NCI-H2029 treated with DMSO at 0.1 percent for 48 hours (cell line): Measurements from ENCODE around the gene ATP8A1.
"Not testable (repeated sequence)": the region's sequence is repeated elsewhere in the genome, so short reads cannot be mapped to it uniquely, and the experiment has no call there.

ENCODE experiments used
- DNase-seq: peaks from one replicate; lab custom pipeline; 2025; lab: John Stamatoyannopoulos, UW

ATP8A1 gene

GRCh38 chr4:42501624-42502401, 155.1 kb downstream of the ATP8A1 start:
- no peak for DNase-seq

GRCh38 chr4:42498040-42498439, 158.9 kb downstream of the ATP8A1 start:
- DNase-seq = no peak

DNA sequence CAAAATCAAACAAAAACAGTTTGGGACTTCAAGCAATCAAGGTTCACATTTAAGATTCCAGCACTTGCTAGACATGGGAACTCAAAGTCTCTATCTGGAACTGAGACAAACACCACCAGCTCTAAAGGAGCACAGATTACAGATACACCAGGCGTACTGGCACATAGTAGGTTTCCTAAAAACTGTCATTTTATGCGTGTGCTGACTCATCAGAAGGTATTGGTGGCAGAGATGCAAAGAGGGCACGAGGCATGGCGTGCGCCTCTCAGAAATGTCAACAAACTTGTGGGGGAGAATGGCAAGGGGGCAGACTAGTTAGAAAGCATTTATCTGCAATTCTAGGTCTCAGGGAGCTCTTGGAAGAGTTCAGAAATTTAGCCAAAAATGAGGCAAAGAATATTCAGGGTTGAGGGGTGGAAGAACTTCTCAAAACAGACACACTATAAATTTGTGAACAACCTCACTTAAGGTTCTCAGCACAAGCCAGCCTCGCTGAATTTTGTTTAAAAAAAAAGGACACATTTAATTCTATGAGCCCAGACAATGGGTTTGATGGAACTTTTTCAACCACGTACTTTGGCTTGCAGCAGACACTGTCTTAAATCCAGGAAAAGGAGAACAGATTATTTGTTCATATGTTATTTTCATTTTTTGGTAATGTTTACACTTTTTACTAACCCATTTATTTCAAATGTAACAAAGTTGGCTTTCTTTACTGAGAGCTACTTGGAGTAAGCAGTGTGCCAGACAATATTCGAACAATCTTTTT, 159.6 kb downstream of the ATP8A1 start:
- no peak for DNase-seq

GRCh38 chr4:42492962-42493361, 163.9 kb downstream of the ATP8A1 start:
- DNase-seq = no peak

DNA sequence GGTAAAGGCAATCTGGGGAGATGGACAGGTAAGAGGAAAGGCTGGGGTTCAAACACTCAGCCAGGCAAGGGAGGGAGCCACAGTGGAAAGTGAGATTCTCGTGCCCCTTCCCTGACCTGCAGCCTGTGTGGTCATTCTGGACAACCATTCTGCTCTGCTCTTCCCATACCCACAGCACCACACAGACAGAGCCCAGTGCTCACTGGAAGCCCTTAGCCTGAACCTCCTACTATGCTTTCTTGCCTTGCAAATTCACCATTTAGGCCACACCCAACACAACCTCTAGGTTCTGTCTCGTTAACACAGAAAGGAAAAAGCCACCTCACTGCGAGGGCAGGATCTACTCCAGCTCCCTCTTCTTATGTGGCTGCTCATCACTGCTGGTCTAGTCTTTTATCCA, 166.9 kb downstream of the ATP8A1 start:
- DNase-seq = no peak

DNA sequence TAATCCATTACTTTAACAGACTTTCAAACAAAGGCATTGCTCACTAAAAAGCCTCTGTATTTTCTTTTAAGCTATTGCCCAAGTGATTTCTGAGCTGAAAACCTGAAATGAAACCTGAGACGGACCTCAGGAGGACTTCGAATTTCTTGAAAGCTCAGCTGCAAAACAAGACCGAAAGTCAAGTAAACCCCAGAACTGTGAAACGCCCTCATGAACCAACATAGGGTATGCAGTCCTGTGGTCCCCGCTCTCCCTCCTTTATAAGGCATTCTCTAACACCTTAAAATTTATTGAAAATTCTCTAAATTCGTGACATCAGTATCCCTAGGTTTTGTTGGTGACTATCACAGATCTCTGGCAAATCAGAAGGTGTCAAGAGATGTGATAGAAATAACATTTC, 167.8 kb downstream of the ATP8A1 start:
- no peak for DNase-seq

DNA sequence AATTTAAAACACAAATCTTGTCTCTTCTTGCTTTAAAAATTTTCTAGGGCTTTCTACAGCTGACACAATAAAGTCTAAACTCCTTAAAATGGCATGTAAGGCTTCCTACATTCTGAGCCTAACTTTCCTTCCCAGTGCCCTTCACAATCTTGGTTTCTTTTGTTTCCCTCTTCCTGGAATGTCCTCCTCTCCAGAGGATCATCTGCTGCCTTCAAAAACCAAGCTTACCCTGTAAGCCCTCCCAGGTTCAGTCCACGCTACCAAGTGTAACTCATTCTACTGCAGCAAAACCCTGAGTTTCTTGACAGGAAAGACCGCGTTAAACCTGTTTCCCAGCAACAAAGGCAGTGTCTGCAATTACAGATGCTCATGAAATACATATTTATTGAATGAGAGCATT, 168.4 kb downstream of the ATP8A1 start:
- no peak for DNase-seq

DNA sequence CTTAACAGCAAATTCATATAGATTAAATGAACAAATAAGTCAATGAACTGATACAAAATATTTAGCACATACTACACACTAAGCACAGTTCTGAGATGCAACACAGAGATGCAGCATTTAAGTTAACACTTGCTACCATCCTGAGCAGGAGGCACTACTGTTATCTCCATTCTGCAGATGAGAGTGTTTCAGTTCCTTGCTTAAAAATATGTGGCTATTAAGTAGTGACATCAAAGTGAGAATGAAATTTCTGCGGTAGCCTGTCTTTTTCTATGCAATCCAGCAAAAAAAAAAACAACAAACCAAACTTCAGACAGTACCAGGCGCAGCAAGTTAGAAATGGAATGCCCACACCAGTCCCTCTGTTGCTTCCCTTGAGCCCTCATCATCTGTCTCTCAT, 168.8 kb downstream of the ATP8A1 start:
- no peak for DNase-seq

GRCh38 chr4:42487230-42487629, 169.7 kb downstream of the ATP8A1 start:
- DNase-seq = no peak

DNA sequence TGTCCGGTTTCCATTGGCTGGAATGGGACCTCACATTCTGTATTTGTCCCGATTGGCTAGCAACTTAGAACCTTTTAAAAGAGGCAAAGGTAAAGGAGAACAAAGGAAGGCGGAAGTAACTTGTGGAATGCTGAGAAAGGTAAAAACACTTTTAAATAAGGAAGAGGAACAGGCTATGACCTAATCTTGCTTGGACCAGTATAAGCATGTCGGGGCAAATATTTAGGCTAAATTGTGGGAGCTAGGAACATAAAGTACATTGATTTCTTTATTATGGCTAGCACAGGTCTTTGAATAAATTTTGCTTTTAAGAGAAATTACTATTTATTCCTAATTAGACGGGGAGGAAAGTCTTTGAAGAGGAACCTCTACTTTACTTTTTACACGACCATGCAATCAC, 170.7 kb downstream of the ATP8A1 start:
- DNase-seq = not testable (repeated sequence)

- DNase-seq = no peak
Observed at GRCh38 chr4:42484630-42485029, 172.3 kb downstream of the ATP8A1 start.

DNA sequence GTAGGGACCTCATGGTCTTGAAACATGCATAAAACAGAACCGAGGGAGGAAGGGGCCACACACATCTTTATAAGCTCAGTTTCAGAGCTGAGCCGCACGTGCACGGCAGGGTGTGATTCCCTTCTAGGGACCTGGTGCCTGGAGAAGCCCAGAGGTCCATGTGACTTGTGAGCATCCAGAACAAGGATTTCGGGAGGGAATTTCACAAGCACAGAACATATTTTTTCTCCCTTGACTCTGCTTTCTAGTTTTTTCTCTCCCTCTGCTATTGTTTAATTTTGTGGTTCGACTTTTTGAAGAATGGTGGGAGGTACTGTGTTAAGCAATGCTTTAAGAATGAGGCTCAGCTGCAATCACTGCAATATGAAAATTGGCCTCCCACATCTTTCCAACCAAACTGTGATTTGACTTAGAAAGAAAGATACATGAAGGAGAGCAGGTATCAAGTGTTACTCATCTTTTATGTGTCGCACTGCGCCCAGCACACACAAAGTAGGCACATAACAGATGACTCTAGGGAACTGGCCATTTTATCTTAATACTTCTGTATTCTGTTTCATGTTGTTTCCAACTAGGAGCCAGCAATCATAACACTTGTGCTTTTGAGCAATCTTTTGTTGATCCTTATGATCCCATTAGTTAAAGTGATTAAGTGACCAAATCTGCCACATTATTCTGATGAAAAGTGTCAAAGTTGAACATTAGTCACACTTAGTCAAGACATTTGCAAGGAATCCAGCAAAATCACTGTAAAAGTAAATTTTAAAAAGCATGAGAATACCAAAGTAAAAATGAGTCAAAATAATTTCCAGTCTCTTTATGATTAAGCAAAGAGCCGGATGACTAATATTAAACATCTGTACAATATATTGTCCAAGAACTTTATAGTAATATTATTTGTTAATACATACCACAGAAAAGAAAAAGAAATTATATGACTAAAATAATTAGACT, 173.2 kb downstream of the ATP8A1 start:
- DNase-seq = no peak

GRCh38 chr4:42482516-42483327, 174.2 kb downstream of the ATP8A1 start:
- no peak for DNase-seq

DNA sequence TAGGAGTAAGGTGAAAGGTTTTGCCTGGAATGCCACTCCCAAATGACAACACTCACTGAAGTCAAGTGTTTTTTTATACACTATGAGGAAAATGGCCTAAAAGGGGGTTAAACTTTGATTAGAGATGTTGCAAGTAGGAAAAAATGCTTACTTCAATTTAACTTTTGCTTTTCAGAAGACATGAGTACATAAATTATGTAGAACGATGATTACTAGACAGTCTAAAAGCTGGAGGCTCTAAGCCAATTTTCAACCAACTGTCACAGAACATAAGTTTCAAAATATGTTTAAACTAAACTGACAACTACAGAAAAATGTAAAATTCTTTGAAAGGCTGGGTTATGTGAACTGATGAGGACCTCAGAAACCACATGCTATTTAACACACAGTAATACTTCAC, 176.2 kb downstream of the ATP8A1 start:
- no peak for DNase-seq

DNA sequence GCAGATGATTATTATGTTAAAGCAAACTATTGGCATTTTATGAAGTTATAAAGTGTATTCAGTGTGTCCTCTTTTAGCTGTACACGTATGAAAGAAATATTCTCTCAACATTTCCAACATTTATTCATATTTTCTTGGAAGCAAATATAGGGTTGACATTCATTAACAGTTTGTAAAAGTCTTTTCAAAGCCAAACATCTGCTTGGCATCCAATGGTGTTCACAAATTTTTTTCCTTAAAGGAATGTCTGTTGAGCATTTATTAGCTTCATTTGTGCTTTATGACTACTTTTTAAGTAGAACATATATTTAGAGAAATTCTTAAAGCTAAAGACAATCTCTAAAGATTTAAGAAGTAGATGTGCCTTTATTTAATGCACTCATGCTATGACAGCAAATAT, 176.6 kb downstream of the ATP8A1 start:
- DNase-seq = no peak

GRCh38 chr4:42478946-42479345, 178.0 kb downstream of the ATP8A1 start:
- DNase-seq = no peak

- no peak for DNase-seq
Observed at GRCh38 chr4:42478509-42478908, 178.4 kb downstream of the ATP8A1 start.

DNA sequence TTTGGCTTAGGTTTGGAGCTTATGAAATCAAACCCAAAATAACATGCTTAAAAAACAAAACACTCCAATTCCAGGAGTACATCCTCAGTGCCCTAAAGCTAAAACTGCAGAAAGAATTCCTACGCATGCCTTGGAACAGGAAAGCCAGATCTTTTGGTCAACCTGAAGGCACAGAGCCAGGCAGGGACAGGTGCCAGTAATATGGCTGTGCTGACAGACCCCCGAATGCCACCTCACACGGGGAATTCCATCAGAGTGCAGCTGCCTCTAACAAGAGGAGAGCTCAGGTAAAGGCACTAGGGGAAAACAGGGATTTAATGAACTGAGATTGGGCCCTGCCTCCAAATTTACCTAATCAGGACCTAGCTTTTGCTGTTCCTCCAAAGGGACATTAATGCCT, 182.5 kb downstream of the ATP8A1 start:
- DNase-seq = no peak

GRCh38 chr4:42473071-42473684, 183.7 kb downstream of the ATP8A1 start:
- peak; percentile 22 for DNase-seq

DNA sequence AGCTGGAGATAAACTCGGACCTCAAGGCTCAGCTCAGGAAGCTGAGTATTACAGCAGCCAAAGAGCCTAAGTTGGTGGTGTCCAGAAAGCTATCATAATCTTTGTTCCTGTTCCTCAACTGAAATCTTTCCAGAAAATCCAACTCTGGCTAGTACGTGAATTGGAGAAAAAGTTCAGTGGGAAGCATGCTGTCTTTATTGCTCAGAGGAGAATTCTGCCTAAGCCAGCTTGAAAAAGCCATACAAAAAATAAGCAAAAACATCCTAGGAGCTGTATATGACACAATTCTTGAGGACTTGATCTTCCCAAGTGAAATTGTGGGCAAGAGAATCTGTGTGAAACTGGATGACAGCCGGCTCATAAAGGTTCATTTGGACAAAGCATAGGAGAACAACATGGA, 185.0 kb downstream of the ATP8A1 start:
- no peak for DNase-seq

DNA sequence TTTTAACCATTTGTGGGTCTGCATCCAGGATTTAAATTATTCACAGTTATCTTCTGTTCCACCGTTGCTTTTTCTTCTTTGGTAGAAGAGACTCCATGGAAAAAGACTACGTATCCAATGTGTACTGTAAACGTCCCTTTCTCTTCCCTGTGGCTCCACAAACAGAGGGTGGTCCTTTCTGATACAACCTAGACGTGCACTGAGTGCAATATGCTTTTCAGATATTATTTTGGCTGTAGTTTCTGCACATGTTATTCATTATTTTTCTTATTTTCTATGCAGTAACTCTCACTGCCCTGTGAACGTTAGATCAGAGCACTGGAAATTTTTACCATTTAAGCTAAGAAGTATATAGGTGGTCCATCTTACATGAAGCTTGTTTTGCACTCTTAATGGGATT, 186.9 kb downstream of the ATP8A1 start:
- no peak for DNase-seq
